GM12878 (cell line): ENCODE data around the gene SNAPIN. TPM values are rescaled to one million over a fixed set of nuclear protein-coding genes. Genes with fewer than 3 reads are reported as not detected.

Experiments
- ASH2L ChIP-seq: fragments of 300-600, 200-600 bp; sonication (generic); IDR thresholded peaks from 2 replicates; pipeline ENCODE4 v1.6.1; 2017; ENCODE audit warnings: low read depth, mild to moderate bottlenecking, borderline replicate concordance
- ATF3 ChIP-seq: IDR thresholded peaks from 2 replicates; pipeline ENCODE4 v1.6.1; 2011; ENCODE audit warnings: low read depth, mild to moderate bottlenecking, low read length, moderate library complexity, borderline replicate concordance; ENCODE audit errors: extremely low read depth
- ATF7 ChIP-seq: fragments of 450-650 bp; IDR thresholded peaks from 2 replicates; pipeline ENCODE4 v1.6.1; 2016; ENCODE audit warnings: low read depth, mild to moderate bottlenecking
- BHLHE40 ChIP-seq, 2 experiments: fragments of 450-650 bp in 1 of 2; IDR thresholded peaks; 2 replicates each; pipeline ENCODE4 v1.6.1; 2011 to 2017; ENCODE audit warnings: low read depth in 2 of 2, borderline replicate concordance in 1 of 2, improper control_type of control experiment in 1 of 2, low read length in 1 of 2, mild to moderate bottlenecking in 1 of 2
- CHD1 ChIP-seq: IDR thresholded peaks from 2 replicates; pipeline ENCODE4 v1.6.1; 2012; ENCODE audit warnings: low read depth, low read length, improper control_type of control experiment
- CHD2 ChIP-seq: IDR thresholded peaks from 2 replicates; pipeline ENCODE4 v1.6.1; 2011; ENCODE audit warnings: low read depth, low read length, improper control_type of control experiment, borderline replicate concordance
- CREM ChIP-seq: IDR thresholded peaks from 2 replicates; pipeline ENCODE4 v1.6.1; 2014; ENCODE audit warnings: antibody characterized with exemption, low read depth
- EED ChIP-seq: sonication (generic); IDR thresholded peaks from 2 replicates; pipeline ENCODE4 v1.6.1; 2016; ENCODE audit warnings: antibody characterized with exemption, low read depth
- EGR1 ChIP-seq, 2 experiments: IDR thresholded peaks; 1 replicate in 1 of 2; 2 replicates in 1 of 2; pipeline ENCODE4 v1.6.1; 2011 to 2012; ENCODE audit warnings: low read depth in 2 of 2, low read length in 2 of 2, borderline replicate concordance in 1 of 2, mild to moderate bottlenecking in 1 of 2, moderate library complexity in 1 of 2
- ELK1 ChIP-seq: IDR thresholded peaks from 2 replicates; pipeline ENCODE4 v1.6.1; 2012; ENCODE audit warnings: low read depth, low read length, improper control_type of control experiment
- EP300 ChIP-seq, 2 experiments: fragments of 150-350 bp in 1 of 2; IDR thresholded peaks; 2 replicates each; pipeline ENCODE4 v1.6.1; 2011 to 2012; ENCODE audit warnings: low read depth in 2 of 2, low read length in 2 of 2, borderline replicate concordance in 1 of 2, improper control_type of control experiment in 1 of 2, inconsistent platforms in 1 of 2; ENCODE audit not compliant: control insufficient read depth in 1 of 2
- FOS ChIP-seq: IDR thresholded peaks from 3 replicates; pipeline ENCODE4 v1.6.1; 2011; ENCODE audit warnings: borderline replicate concordance; ENCODE audit not compliant: insufficient read length; ENCODE audit errors: extremely low read depth
- GATAD2B ChIP-seq: fragments of 450-650 bp; conservative IDR thresholded peaks from 2 replicates; pipeline ENCODE4 v1.6.1; 2017; ENCODE audit warnings: low read depth, mild to moderate bottlenecking, moderate library complexity
- HCFC1 ChIP-seq: fragments of 150-350 bp; IDR thresholded peaks from 2 replicates; pipeline ENCODE4 v1.6.1; 2014; ENCODE audit warnings: low read length
- HDAC6 ChIP-seq: fragments of 200-600 bp; sonication (generic); IDR thresholded peaks from one replicate; pipeline ENCODE4 v1.8.0; 2017; ENCODE audit warnings: antibody characterized with exemption; ENCODE audit not compliant: unreplicated experiment
- IKZF1 ChIP-seq: fragments of 450-650 bp; conservative IDR thresholded peaks from 2 replicates; pipeline ENCODE4 v1.6.1; 2017; ENCODE audit warnings: antibody characterized with exemption, mild to moderate bottlenecking
- NKRF ChIP-seq: fragments of 450-650 bp; conservative IDR thresholded peaks from 2 replicates; pipeline ENCODE4 v1.6.1; 2017; ENCODE audit warnings: mild to moderate bottlenecking, moderate library complexity
- PML ChIP-seq: IDR thresholded peaks from 2 replicates; pipeline ENCODE4 v1.6.1; 2012; ENCODE audit warnings: low read length, inconsistent platforms
- POLR2A ChIP-seq: IDR thresholded peaks from 2 replicates; pipeline ENCODE4 v1.6.1; 2011; ENCODE audit warnings: low read depth, mild to moderate bottlenecking, low read length
- RBBP5 ChIP-seq: fragments of 200-600 bp; sonication (generic); conservative IDR thresholded peaks from 2 replicates; pipeline ENCODE4 v1.6.1; 2016
- RELA ChIP-seq: fragments of 450-650 bp; IDR thresholded peaks from 2 replicates; pipeline ENCODE4 v1.8.0; 2014; ENCODE audit warnings: borderline replicate concordance; ENCODE audit not compliant: partially characterized antibody
- RELB ChIP-seq: fragments of 450-650 bp; IDR thresholded peaks from 2 replicates; pipeline ENCODE4 v1.6.1; 2017; ENCODE audit warnings: low read depth, mild to moderate bottlenecking, moderate library complexity
- SIX5 ChIP-seq: IDR thresholded peaks from 2 replicates; pipeline ENCODE4 v1.6.1; 2011; ENCODE audit warnings: mild to moderate bottlenecking, low read depth, low read length, moderate library complexity; ENCODE audit not compliant: severe bottlenecking
- SMARCA5 ChIP-seq: fragments of 450-650 bp; IDR thresholded peaks from 2 replicates; pipeline ENCODE4 v1.6.1; 2017; ENCODE audit warnings: mild to moderate bottlenecking
- TCF12 ChIP-seq: IDR thresholded peaks from 2 replicates; pipeline ENCODE4 v1.6.1; 2011; ENCODE audit warnings: low read depth, mild to moderate bottlenecking, low read length
- polyA plus RNA-seq, 11 experiments: library from polyadenylated mRNA; depleted of rRNA in 4 of 11; unstranded in 6 of 11; stranded (reverse) in 5 of 11; fragments of >200 nt; fragmentation: Nextera tagmentation in 4 of 11; fragmentation: Illumina TruSeq in 1 of 11; extraction: Ambion mirVana in 4 of 11; extraction: Trizol in 1 of 11; gene quantifications; 1 replicate in 1 of 11; 2 replicates in 10 of 11; pipeline versions ENCODE4 v1.2.1 to v1.2.3, GENCODE V29; 2011 to 2016; ENCODE audit warnings: inconsistent platforms in 2 of 11, missing spikeins in 2 of 11, low read depth in 1 of 11
- total RNA-seq, 4 experiments: library from RNA; depleted of rRNA in 3 of 4; stranded (reverse); fragments of >200 nt in 3 of 4; fragmentation: Illumina TruSeq in 1 of 4; extraction: Trizol in 1 of 4; gene quantifications; 2 replicates each; pipeline versions ENCODE4 v1.2.1 to v1.2.3, GENCODE V29; 2013 to 2021

The SNAPIN gene
- total and polyA plus RNA-seq, 10 of the 15 experiments (the other 5 are each of a cell fraction or from before 2014, with no cell fraction given), result 12.4 to 78.1 (median 38.6) TPM

GRCh38 chr1:153658400-153659174 lies at the start of gene SNAPIN (continued):
- TF ChIP-seq PML (peak; percentile 89), HDAC6 (no peak), BHLHE40 (IDR thresholded peaks at IDR 0.05; ENCODE audit: borderline replicate concordance in 1 of 2, low read depth in 2 of 2, low read length in 1 of 2) (peak; percentile 34 to 82; a peak in 3 of 4 replicates), NKRF (peak; percentile 71; the same call in 1 of the 2 replicates), EP300 (IDR thresholded peaks at IDR 0.05; ENCODE audit: borderline replicate concordance in 1 of 2, control insufficient read depth in 1 of 2, low read depth in 2 of 2, low read length in 2 of 2) (0 out of 4 replicates have a peak, but pooled peaks of 1 of the 2 experiments have one; percentile 17), ASH2L (peak; percentile 99), POLR2A (peak; percentile 87), RELB (0 out of 2 replicates have a peak, but pooled peaks have one; percentile 32), RBBP5 (0 out of 2 replicates have a peak, but pooled peaks have one; percentile 54), FOS (no peak), IKZF1 (peak; percentile 79), TCF12 (no peak; the same call in 1 of the 2 replicates), SIX5 (peak; percentile 83), CHD1 (no peak), CREM (peak; percentile 68), EED (no peak), RELA (peak; percentile 64), SMARCA5 (no peak), HCFC1 (peak; percentile 87), EGR1 (IDR thresholded peaks at IDR 0.05; ENCODE audit: borderline replicate concordance in 1 of 2, low read depth in 2 of 2, low read length in 2 of 2) (peak in 1 of 2 experiments; percentile 93; a peak in 2 of 3 replicates), CHD2 (peak; percentile 61; the same call in 1 of the 2 replicates), ELK1 (peak; percentile 60; the same call in 1 of the 2 replicates), GATAD2B (peak; percentile 52; the same call in 1 of the 2 replicates), ATF3 (0 out of 2 replicates have a peak, but pooled peaks have one; percentile 11), ATF7 (no peak)
